HG02852 (cell line): ENCODE measurements around the gene FAU.

Source experiments
- ATAC-seq: cut with Tn5 transposase; IDR thresholded peaks from one replicate; pipeline ENCODE4 v1.9.1; 2021; ENCODE audit warnings: mild to moderate bottlenecking, moderate library complexity; ENCODE audit not compliant: unreplicated experiment

The FAU gene

GRCh38 chr11:65136515-65137096 lies 14.7 kb upstream of the FAU start:
- no peak for ATAC-seq

- no peak for ATAC-seq
These were observed 13.8 kb upstream of the FAU start for GRCh38 chr11:65135633-65136145.

GRCh38 chr11:65134952-65135632 lies 13.2 kb upstream of the FAU start:
- ATAC-seq, result peak; percentile 66

GRCh38 chr11:65134240-65134951 lies 12.5 kb upstream of the FAU start, which contains the start of gene SYVN1:
Gene SYVN1 (minus strand): TSS chr11:65134519. CDS start chr11:65133601, 918 bp downstream.
- ATAC-seq, result peak; percentile 54

GRCh38 chr11:65133724-65134123 lies 11.8 kb upstream of the FAU start:
- no peak for ATAC-seq

- no peak for ATAC-seq
These were observed 11.2 kb upstream of the FAU start for GRCh38 chr11:65132988-65133700.

- ATAC-seq, result peak; percentile 54
These were observed 10.5 kb upstream of the FAU start for GRCh38 chr11:65132238-65132987.

- no peak for ATAC-seq
These were observed 9.9 kb upstream of the FAU start for GRCh38 chr11:65131895-65132237.

GRCh38 chr11:65131417-65131776 lies 9.5 kb upstream of the FAU start:
- no peak for ATAC-seq

- ATAC-seq, result no peak
These were observed 8.9 kb upstream of the FAU start for GRCh38 chr11:65130631-65131416.

GRCh38 chr11:65129649-65130441 lies 7.9 kb upstream of the FAU start:
- ATAC-seq, result no peak

- no peak for ATAC-seq
These were observed 6.5 kb upstream of the FAU start for GRCh38 chr11:65128182-65129145.

- no peak for ATAC-seq
These were observed 5.7 kb upstream of the FAU start for GRCh38 chr11:65127473-65128181.

- no peak for ATAC-seq
These were observed 4.8 kb upstream of the FAU start for GRCh38 chr11:65126624-65127274.

- no peak for ATAC-seq
These were observed 3.5 kb upstream of the FAU start for GRCh38 chr11:65125197-65126056.
